SK-N-MC (cell line): ENCODE measurements around the gene ERMAP.

Experiments used
- DNase-seq: peaks from one replicate; pipeline ENCODE4 v3.0.0-alpha.2; 2011; ENCODE audit warnings: low read depth, low spot score
- H3K27ac ChIP-seq: fragments of 200-600 bp; sonication (generic); 2 replicates; pipeline ENCODE4 v1.5.1; 2016; ENCODE audit warnings: mixed run types
- H3K36me3 ChIP-seq: fragments of 200-600 bp; sonication (generic); 2 replicates; pipeline ENCODE4 v1.6.1; 2017; ENCODE audit warnings: antibody characterized with exemption, low read length, mixed read lengths; ENCODE audit not compliant: insufficient read depth
- H3K4me3 ChIP-seq: fragments of 200-600 bp; sonication (generic); 2 replicates; pipeline ENCODE4 v1.5.1; 2016
- H3K9ac ChIP-seq: fragments of 200-600 bp; sonication (generic); 2 replicates; pipeline ENCODE4 v1.8.0; 2017; ENCODE audit warnings: mixed run types, mixed read lengths; ENCODE audit not compliant: insufficient read length
- H3K9me3 ChIP-seq: fragments of 200-600 bp; sonication (generic); 2 replicates; pipeline ENCODE4 v1.6.1; 2017; ENCODE audit warnings: low read depth, mild to moderate bottlenecking, antibody characterized with exemption, low read length, moderate library complexity, mixed read lengths
- EZH2 ChIP-seq: fragments of 200-600 bp; sonication (generic); IDR thresholded peaks from one replicate; pipeline ENCODE4 v1.6.1; 2017; ENCODE audit warnings: antibody characterized with exemption
- FOXP2 ChIP-seq: optimal IDR thresholded peaks from 2 replicates; pipeline ENCODE3; 2011; ENCODE audit warnings: mild to moderate bottlenecking, moderate library complexity; ENCODE audit not compliant: insufficient read depth; ENCODE audit errors: extremely low read length, control extremely low read depth
- POLR2AphosphoS5 ChIP-seq: IDR thresholded peaks from 2 replicates; pipeline ENCODE4 v1.6.1; 2012; ENCODE audit warnings: mild to moderate bottlenecking, low read depth, low read length, borderline replicate concordance

Gene ERMAP

GRCh38 chr1:42833981-42834380, 17.1 kb downstream of the ERMAP start:
- TF ChIP-seq EZH2 (no peak), POLR2AphosphoS5 (no peak), FOXP2 (no peak)
- H3K9ac ChIP-seq = no peak overlapping the region
- no peak for DNase-seq
- H3K36me3 ChIP-seq = no peaks in the 10 kb centered on the region
- H3K27ac ChIP-seq = no peak overlapping the region
- no peak overlapping the region for H3K4me3 ChIP-seq
- H3K9me3 ChIP-seq = no peaks in the 10 kb centered on the region

GRCh38 chr1:42834803-42835202, 17.9 kb downstream of the ERMAP start:
- H3K9ac ChIP-seq = no peak overlapping the region
- H3K4me3 ChIP-seq = no peak overlapping the region
- TF ChIP-seq FOXP2 (no peak), EZH2 (no peak), POLR2AphosphoS5 (no peak)
- no peak for DNase-seq
- no peaks in the 10 kb centered on the region for H3K9me3 ChIP-seq
- no peaks in the 10 kb centered on the region for H3K36me3 ChIP-seq
- H3K27ac ChIP-seq = no peak overlapping the region

DNA sequence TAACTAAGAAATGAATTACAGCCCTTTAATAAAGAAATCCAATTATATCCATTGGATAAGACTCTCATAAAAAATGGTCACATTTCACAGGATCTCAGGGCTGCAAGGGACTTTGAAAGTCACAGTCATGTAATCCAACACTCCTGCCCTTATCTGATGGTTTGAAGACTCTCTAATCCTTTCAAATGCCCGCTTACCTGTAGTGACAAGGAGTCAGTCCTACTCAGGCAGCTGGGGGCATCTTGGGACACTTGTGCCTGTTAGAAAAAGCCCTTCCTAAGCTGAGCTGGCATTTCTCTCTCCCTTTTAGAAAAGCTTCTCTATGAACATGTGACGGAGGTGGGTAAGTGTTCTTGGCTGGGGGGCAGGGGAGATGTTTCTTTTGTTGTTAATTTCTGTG, 18.5 kb downstream of the ERMAP start:
- Histone ChIP-seq H3K36me3 (no peaks in the 10 kb centered on the region), H3K27ac (no peak overlapping the region), H3K4me3 (no peak overlapping the region), H3K9ac (no peak overlapping the region), H3K9me3 (no peaks in the 10 kb centered on the region)
- no peak for DNase-seq
- TF ChIP-seq POLR2AphosphoS5 = no peak
- no peak for TF ChIP-seq FOXP2
- no peak for TF ChIP-seq EZH2

DNA sequence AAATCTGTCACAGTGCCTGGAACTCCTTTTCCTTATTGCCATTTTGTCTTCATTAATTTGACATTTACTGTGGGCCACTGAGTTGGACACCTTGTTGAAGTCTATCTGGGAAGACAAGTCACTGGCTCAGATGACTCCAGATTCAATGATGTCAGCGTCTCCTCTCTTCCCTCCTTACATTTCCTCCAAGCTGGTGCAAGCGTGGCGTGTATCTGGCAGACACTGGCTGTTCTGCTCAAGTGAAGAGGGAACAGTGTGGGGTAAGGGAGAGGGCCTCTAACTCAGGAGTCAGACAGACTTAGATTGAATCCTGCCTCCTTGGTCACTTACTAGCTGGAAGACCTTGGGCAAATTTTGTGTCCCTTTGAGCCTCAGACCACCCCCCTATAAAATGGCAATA, 20.8 kb downstream of the ERMAP start:
- Histone ChIP-seq H3K9me3 (no peaks in the 10 kb centered on the region), H3K36me3 (no peaks in the 10 kb centered on the region), H3K27ac (no peak overlapping the region), H3K9ac (no peak overlapping the region), H3K4me3 (no peak overlapping the region)
- TF ChIP-seq EZH2 (no peak), FOXP2 (no peak), POLR2AphosphoS5 (no peak)
- no peak for DNase-seq

GRCh38 chr1:42838482-42839190, 21.7 kb downstream of the ERMAP start:
- Histone ChIP-seq H3K9ac (no peak overlapping the region), H3K4me3 (no peak overlapping the region), H3K9me3 (no peaks in the 10 kb centered on the region), H3K27ac (no peak overlapping the region), H3K36me3 (no peaks in the 10 kb centered on the region)
- no peak for DNase-seq
- TF ChIP-seq FOXP2 = no peak
- TF ChIP-seq EZH2 = no peak
- no peak for TF ChIP-seq POLR2AphosphoS5

- TF ChIP-seq FOXP2 (no peak), EZH2 (no peak), POLR2AphosphoS5 (no peak)
- no peak for DNase-seq
- no peak overlapping the region for H3K9ac ChIP-seq
- no peaks in the 10 kb centered on the region for H3K9me3 ChIP-seq
- no peaks in the 10 kb centered on the region for H3K36me3 ChIP-seq
- no peak overlapping the region for H3K27ac ChIP-seq
- H3K4me3 ChIP-seq = no peak overlapping the region
Observed at GRCh38 chr1:42841010-42841409, 24.1 kb downstream of the ERMAP start.

GRCh38 chr1:42841440-42842147, 24.7 kb downstream of the ERMAP start:
- Histone ChIP-seq H3K36me3 (no peaks in the 10 kb centered on the region), H3K9ac (no peak overlapping the region), H3K9me3 (no peaks in the 10 kb centered on the region), H3K27ac (no peak overlapping the region), H3K4me3 (no peak overlapping the region)
- TF ChIP-seq EZH2 = no peak
- no peak for TF ChIP-seq POLR2AphosphoS5
- TF ChIP-seq FOXP2 = no peak
- no peak for DNase-seq

DNA sequence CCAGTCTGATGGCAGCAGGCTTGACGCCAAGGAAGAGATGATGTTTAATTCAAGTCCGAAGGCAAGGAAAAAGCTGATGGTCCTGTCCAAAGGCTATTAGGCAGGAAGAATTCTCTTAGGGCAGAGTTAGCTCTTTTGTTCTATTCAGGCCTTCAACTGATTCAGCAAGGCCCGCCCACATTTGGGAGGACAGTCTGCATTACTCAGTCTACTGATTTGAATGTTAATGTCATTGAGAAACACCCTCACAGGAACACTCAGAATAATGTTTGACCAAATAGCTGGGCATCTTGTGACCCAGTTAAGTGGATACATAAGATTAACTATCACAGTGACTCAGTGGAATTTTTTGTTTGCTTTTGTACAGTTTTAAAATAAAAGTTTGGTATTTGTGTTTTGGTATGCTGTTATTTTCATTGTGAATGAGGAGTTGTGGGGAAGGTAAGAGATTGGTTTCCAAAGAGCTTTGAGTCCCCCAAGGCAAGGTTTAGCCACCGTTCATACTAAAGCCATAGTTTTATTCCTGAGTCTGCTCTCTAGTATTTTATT, 27.7 kb downstream of the ERMAP start:
- TF ChIP-seq FOXP2 (no peak), POLR2AphosphoS5 (no peak), EZH2 (no peak)
- Histone ChIP-seq H3K36me3 (peaks cover 8% of the 10 kb centered on the region), H3K9ac (no peak overlapping the region), H3K4me3 (no peak overlapping the region), H3K27ac (no peak overlapping the region), H3K9me3 (no peaks in the 10 kb centered on the region)
- DNase-seq = no peak

DNA sequence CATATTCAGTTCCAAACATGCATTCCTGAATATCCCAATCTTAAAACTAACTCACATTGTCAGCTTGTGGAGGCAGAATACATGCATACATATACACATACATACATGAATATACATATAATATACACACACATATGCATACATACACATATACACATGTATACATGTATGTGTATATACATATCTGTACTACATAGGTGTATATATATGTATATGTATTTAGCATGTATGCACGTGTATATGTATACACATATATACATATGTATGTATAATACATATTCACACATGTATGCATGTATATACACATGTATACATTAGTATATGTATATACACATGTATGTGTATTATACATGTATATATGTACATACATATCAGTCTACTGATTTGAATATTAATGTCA, 28.3 kb downstream of the ERMAP start:
- DNase-seq = no peak
- TF ChIP-seq FOXP2 (no peak), EZH2 (no peak), POLR2AphosphoS5 (no peak)
- Histone ChIP-seq H3K4me3 (peak overlapping the region; percentile 83; the same call in 1 of the 2 replicates), H3K27ac (no peak overlapping the region), H3K36me3 (peaks cover 13% of the 10 kb centered on the region), H3K9ac (no peak overlapping the region), H3K9me3 (no peaks in the 10 kb centered on the region)
